T-helper 2 cell treated with Interferon-gamma antibody and Interleukin-4, amounts not matched to agents 5 μg/mL and 100 μg/mL, for 36 hours (primary cell): Measurements from ENCODE around the gene CCDC141.
"Not testable (repeated sequence)": the region's sequence is repeated elsewhere in the genome, so short reads cannot be mapped to it uniquely, and the experiment has no call there.

ENCODE experiments used
- DNase-seq: peaks from one replicate; pipeline ENCODE4 v3.0.0; 2021; ENCODE audit warnings: low spot score
- H3K27ac Mint-ChIP-seq: one replicate; pipeline ENCODE4 v1.8.0; 2021; ENCODE audit warnings: mild to moderate bottlenecking, mixed read lengths
- H3K27me3 Mint-ChIP-seq: one replicate; pipeline ENCODE4 v1.8.0; 2021; ENCODE audit warnings: low read depth, mixed read lengths
- H3K36me3 Mint-ChIP-seq: one replicate; pipeline ENCODE4 v1.8.0; 2021; ENCODE audit warnings: low read depth, mixed read lengths
- H3K4me1 Mint-ChIP-seq: one replicate; pipeline ENCODE4 v1.8.0; 2021; ENCODE audit warnings: low read depth, mixed read lengths
- H3K4me3 Mint-ChIP-seq: one replicate; pipeline ENCODE4 v1.8.0; 2022; ENCODE audit warnings: mild to moderate bottlenecking, moderate library complexity, mixed read lengths
- H3K9me3 Mint-ChIP-seq: one replicate; pipeline ENCODE4 v1.8.0; 2021; ENCODE audit warnings: mixed read lengths

Gene CCDC141

DNA sequence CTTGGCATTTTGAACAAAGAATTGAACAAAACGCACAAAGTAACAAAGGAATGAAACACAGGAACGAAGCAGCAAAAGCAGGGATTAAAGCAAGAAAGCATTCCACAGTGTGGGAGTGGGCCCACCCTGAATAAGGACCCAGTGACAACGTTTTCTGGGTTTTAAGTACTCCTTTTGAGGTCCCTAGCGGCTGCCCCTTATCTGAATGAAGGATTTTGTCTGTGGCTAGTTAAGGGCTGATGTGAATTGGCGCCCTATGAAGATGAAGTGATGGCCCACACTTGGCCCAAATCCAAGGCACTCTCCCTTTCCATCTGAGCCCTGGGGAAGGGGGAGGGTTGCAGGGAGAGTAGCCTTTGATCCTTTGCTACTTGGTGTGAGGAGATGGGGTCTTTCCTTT, 7.8 kb upstream of the CCDC141 start:
- peaks cover 3% of the 10 kb centered on the region for H3K9me3 Mint-ChIP-seq
- H3K4me1 Mint-ChIP-seq, result no peaks in the 10 kb centered on the region
- H3K36me3 Mint-ChIP-seq, result no peaks in the 10 kb centered on the region
- H3K27ac Mint-ChIP-seq, result no peak overlapping the region
- no peaks in the 10 kb centered on the region for H3K27me3 Mint-ChIP-seq
- no peak overlapping the region for H3K4me3 Mint-ChIP-seq
- no peak for DNase-seq

DNA sequence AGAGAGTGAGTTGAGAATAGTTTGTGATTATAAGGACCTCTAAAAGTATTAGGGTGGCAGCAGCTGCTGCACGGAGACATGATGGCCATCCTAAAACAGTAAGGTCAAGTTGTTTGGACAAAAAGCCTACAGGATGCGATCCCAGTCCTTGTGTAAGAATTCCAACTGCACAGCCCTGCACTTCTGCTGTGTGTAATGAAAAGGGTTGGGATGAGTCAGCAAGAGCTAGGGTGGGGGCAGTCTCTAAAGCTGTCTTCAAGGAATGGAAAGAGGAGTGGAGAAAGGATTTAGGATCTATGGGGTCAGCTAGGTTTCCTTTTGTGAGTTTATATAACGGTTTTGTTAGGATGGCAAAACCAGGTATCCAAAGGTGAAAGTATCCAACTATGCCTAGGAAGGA, 3.6 kb upstream of the CCDC141 start:
- DNase-seq, H3K4me3 Mint-ChIP-seq, H3K9me3 Mint-ChIP-seq, H3K36me3 Mint-ChIP-seq, H3K27me3 Mint-ChIP-seq, H3K27ac Mint-ChIP-seq: not testable (repeated sequence)
- peaks cover 24% of the 10 kb centered on the region for H3K4me1 Mint-ChIP-seq

DNA sequence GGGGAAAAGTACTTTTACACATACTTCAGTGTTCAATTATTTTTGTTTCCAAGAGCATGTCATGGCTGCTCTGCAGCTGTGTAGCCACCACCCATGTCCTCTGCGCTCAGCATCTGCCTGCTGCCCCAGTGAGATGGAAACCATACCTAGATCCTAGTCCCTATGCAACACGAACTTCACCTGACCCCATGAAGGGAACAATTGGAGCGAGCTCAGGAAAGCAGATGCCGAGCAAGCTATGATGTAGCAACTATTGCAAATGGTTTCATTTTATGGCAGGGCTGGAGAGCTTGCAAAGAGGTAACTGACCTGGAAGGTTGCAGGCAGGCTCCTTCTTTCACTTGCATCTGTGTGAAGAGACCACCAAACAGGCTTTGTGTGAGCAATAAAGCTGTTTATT, 1.3 kb upstream of the CCDC141 start:
- peaks cover 43% of the 10 kb centered on the region for H3K4me1 Mint-ChIP-seq
- no peak overlapping the region for H3K4me3 Mint-ChIP-seq
- no peaks in the 10 kb centered on the region for H3K9me3 Mint-ChIP-seq
- no peak for DNase-seq
- no peaks in the 10 kb centered on the region for H3K27me3 Mint-ChIP-seq
- H3K27ac Mint-ChIP-seq, result no peak overlapping the region
- peaks cover 11% of the 10 kb centered on the region for H3K36me3 Mint-ChIP-seq

DNA sequence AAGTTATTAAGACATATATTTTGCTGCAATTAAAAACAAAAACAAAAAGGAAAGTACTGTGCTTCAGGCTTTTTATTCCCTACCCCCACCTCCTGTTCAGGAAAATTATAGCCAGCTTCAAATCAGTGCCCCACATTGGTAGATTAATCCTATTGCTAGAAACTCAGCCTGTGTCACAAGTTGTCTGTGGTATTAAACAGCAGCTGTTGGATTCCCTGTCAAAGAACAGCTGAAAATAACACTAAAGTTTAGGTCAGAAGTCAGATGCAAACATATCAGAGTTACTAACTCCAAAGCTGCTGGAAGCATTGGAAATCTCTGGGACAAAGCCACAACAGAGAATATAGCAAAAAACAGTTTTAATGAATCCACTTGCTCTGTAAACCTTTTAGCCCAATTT, 818 bp upstream of the CCDC141 start:
- Mint-ChIP-seq H3K4me3 (peak overlapping the region; percentile 32), H3K4me1 (peaks cover 47% of the 10 kb centered on the region), H3K36me3 (peaks cover 16% of the 10 kb centered on the region)

DNA sequence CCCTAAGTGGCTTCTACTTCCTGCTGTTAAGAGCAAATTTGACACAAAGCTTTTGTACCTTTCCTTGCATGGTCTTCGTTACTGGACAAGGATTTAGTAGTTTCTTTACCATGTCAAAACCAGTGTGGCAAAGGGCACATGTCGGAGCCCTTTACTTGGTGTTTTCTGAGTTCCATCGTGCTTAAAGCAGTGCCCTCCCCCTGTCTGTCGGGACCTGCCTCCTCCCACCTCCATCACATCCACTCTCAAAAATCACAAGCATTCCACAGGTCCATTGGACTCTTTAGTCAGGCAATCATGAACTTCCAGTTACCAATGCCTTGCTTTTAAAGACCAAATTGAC, 763 bp downstream of the CCDC141 start:
- H3K36me3 Mint-ChIP-seq, result peaks cover 27% of the 10 kb centered on the region
- peak overlapping the region; percentile 87 for H3K27ac Mint-ChIP-seq
- H3K4me3 Mint-ChIP-seq, result peak overlapping the region; percentile 90
- peaks cover 56% of the 10 kb centered on the region for H3K4me1 Mint-ChIP-seq
- DNase-seq, result no peak
- no peaks in the 10 kb centered on the region for H3K27me3 Mint-ChIP-seq
- H3K9me3 Mint-ChIP-seq, result peaks cover 14% of the 10 kb centered on the region

More for the DNA sequence above, 818 bp upstream of the CCDC141 start:
- Mint-ChIP-seq H3K27me3 (no peaks in the 10 kb centered on the region), H3K9me3 (peaks cover 5% of the 10 kb centered on the region), H3K27ac (no peak overlapping the region)
- DNase-seq, result no peak

DNA sequence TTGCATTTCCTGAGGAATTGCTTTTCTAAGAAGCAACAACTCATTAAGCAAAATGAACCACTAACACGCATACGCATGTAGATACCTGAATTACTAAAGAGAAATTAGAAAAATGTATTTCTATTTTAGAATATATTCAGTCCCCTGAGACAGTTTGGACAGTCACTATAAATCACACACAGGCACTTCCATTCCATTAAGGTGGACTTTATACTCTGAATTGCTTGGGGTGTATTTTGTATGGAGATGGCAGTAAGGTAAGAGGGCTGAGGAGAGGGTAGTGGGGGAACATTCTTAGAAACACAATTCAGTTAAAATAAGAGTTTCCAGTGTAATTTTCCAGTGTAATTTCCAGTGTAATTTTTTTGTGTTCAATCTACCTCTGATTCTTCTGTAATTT, 1.8 kb downstream of the CCDC141 start:
- peaks cover 36% of the 10 kb centered on the region for H3K36me3 Mint-ChIP-seq
- DNase-seq, result no peak
- no peaks in the 10 kb centered on the region for H3K27me3 Mint-ChIP-seq
- H3K27ac Mint-ChIP-seq, result peak overlapping the region; percentile 60
- H3K4me1 Mint-ChIP-seq, result peaks cover 60% of the 10 kb centered on the region
- peak overlapping the region; percentile 90 for H3K4me3 Mint-ChIP-seq
- peaks cover 24% of the 10 kb centered on the region for H3K9me3 Mint-ChIP-seq

DNA sequence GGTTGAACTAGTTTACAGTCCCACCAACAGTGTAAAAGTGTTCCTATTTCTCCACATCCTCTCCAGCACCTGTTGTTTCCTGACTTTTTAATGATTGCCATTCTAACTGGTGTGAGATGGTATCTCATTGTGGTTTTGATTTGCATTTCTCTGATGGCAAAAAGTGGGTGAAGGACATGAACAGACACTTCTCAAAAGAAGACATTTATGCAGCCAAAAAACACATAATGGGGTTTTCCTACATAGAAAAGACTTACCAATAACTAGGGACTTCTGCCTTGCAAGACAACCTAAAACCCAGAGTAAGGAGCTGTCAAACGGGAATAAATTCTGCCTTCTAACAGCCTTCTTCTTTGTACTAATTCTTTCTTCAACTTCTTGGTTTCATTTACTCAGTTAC, 4.3 kb downstream of the CCDC141 start:
- not testable (repeated sequence) for H3K4me3 Mint-ChIP-seq, H3K27me3 Mint-ChIP-seq, DNase-seq
- Mint-ChIP-seq H3K27ac (peak overlapping the region; percentile 18), H3K4me1 (peaks cover 63% of the 10 kb centered on the region), H3K36me3 (peaks cover 54% of the 10 kb centered on the region), H3K9me3 (peaks cover 39% of the 10 kb centered on the region)

DNA sequence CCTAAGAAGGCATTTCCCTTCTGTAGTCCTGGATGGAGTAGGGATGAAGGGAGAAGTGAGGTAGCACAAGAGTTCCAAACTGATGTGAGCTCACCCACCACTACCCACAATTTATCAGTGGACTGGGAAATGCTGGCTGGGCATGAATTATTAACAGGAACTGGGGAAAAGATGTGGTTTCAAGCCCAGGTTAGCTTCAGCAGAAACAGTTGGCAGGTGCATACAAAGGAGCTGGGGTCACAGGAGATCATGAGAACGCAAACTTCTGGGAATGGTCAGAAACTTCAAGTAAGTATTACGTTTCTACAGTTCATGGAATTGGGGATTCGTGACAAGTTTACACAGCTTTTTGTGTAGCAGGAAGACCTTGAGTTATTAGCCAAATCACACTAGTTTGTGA, 5.4 kb downstream of the CCDC141 start:
- H3K9me3 Mint-ChIP-seq, result peaks cover 39% of the 10 kb centered on the region
- DNase-seq, result no peak
- H3K4me1 Mint-ChIP-seq, result peaks cover 54% of the 10 kb centered on the region
- H3K27me3 Mint-ChIP-seq, result no peaks in the 10 kb centered on the region
- H3K36me3 Mint-ChIP-seq, result peaks cover 55% of the 10 kb centered on the region
- peak overlapping the region; percentile 7 for H3K4me3 Mint-ChIP-seq
- H3K27ac Mint-ChIP-seq, result peak overlapping the region; percentile 29

DNA sequence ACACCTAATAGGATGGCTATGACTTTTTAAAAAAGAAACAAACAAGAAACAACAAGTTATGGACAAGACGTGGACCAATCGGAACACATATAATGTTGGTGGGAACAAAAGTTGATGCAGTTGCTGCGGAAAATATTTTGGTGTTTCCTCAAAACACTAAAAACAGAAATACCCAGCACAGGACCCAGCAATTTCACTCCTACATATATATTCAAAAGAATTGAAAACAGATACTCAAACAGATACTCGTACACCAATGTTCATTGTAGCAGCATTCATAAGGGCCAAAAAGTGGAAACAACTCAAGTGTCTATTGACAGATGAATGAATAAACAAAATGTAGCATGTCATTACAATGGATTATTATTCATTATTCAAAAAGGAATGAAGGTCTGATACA, 12.1 kb downstream of the CCDC141 start:
- Mint-ChIP-seq H3K27ac (no peak overlapping the region), H3K4me1 (peaks cover 22% of the 10 kb centered on the region), H3K36me3 (peaks cover 36% of the 10 kb centered on the region), H3K9me3 (peaks cover 21% of the 10 kb centered on the region), H3K4me3 (no peak overlapping the region), H3K27me3 (no peaks in the 10 kb centered on the region)
- no peak for DNase-seq

DNA sequence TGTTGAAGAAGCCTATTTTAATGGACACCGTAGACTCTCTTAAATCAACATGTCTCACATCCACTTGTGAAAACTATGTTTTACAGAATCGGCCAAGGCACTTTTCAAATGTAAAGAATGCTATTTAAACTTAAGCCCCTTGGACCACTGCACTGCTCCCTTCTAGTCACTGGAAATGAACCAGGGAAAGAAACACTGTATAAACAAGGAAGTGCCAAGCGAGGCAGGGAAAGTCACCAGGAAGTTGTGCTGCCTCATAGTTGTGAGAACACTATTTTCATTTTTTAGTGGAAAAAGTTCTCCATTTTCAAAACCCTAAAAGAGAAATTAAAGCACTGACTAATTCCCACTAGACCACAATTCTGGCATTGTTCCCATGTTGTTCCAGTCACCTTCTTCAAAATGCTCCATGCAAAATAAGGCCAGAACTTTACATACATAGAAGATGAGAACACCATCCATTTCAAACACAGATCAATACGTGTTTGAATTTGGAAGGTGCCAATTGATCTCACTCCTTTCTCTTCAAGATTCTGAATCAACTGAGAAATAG, 13.5 kb downstream of the CCDC141 start:
- Mint-ChIP-seq H3K36me3 (peaks cover 23% of the 10 kb centered on the region), H3K4me1 (peaks cover 28% of the 10 kb centered on the region), H3K27ac (no peak overlapping the region), H3K4me3 (no peak overlapping the region), H3K9me3 (peaks cover 9% of the 10 kb centered on the region), H3K27me3 (no peaks in the 10 kb centered on the region)
- no peak for DNase-seq

DNA sequence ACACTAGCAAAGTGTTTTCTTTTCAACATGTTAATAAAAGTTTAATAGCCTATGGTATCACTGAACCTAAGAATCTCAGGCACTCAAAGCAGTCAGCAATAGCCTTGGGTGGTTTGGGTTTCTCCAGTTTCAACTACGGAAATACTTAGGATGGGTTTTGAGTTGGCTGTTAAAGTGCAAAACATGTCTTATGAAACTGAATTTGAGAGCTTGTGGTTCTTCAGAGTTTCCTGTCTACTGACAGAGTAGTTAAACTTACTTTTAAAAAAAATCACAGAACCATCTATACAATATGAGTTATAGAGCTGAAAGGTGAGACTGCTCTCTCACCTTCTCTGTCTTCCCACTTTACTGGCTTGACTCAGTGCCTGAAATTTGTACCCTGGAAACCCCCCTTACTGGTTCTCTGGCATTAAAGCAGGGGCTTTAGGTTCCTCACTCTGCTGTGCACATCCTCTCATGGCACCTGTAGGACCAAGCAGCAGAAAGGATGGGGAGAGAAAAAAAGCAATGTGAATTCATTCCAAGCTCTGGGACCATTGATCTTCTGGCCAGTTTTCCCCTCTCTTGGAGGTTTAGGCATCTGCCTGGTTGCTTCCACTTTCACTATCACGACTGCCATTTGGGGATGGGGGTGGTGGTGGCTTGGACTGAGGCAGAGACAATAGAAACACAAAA, 18.1 kb downstream of the CCDC141 start:
- Mint-ChIP-seq H3K27me3 (no peaks in the 10 kb centered on the region), H3K27ac (peak overlapping the region; percentile 94), H3K4me1 (peaks cover 25% of the 10 kb centered on the region), H3K9me3 (peaks cover 27% of the 10 kb centered on the region), H3K4me3 (peak overlapping the region; percentile 67), H3K36me3 (peaks cover 30% of the 10 kb centered on the region)
- peak; percentile 42 for DNase-seq

DNA sequence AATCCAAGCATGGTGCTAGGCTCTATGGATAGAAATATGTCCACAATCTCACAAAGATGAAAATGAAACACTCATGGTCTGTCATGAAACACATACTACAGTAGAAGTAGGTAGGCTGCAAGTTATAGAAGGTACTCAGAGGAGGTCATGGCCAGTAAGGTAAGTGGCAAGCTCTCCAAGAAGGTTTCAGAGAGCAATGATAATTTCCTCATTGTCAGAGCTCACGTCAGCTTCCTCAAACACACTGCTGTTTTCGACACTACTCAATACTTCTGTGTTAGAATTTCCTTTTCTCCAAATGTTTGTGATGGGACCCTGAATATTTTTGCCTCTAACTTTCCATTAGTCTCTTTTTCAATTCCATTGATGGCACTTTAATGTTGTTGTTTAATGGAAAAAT, 25.5 kb downstream of the CCDC141 start:
- peaks cover 35% of the 10 kb centered on the region for H3K36me3 Mint-ChIP-seq
- H3K27me3 Mint-ChIP-seq, result no peaks in the 10 kb centered on the region
- H3K4me1 Mint-ChIP-seq, result peaks cover 9% of the 10 kb centered on the region
- H3K9me3 Mint-ChIP-seq, result peaks cover 37% of the 10 kb centered on the region
- no peak overlapping the region for H3K27ac Mint-ChIP-seq
- H3K4me3 Mint-ChIP-seq, result no peak overlapping the region
- DNase-seq, result no peak

DNA sequence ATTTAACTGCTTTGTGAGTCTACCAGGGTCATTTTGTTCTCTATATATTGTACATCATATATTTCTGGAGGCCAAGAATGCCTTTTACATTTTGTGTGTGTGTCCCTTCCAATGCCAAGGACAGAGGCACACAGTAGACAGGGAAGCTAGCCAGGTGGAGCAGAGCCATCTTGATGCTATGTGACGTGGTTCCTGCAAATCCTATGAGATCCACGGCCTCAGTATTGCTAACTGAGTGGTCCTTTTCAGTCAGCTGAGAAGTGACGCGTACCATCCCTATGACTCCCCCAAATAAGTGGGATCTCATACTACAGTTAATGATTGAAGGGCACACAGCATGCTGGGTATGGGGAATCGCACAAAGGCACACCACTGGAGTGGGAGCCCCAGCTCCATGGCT, 27.3 kb downstream of the CCDC141 start:
- Mint-ChIP-seq H3K27me3 (no peaks in the 10 kb centered on the region), H3K27ac (no peak overlapping the region), H3K36me3 (peaks cover 24% of the 10 kb centered on the region), H3K4me1 (peaks cover 15% of the 10 kb centered on the region), H3K4me3 (no peak overlapping the region), H3K9me3 (peaks cover 24% of the 10 kb centered on the region)
- DNase-seq, result no peak

DNA sequence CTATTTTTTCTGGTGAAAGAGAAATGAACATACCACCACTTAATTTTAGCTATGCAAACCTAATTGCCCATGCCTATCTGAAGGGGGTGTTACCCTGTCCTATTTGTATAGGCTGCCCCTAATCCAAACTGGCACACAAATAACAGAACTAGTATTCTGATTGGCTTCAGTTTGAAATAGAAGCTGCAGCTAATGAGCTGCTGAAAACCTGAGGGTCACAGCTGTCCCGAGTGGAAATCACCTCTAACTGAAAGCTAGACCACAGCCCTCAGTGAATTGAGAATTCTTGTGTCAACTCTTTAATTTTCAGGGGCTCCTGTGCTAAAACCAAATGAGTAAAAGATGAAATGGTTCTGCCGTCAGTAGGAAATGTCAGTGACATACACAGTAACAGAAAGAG, 28.7 kb downstream of the CCDC141 start:
- H3K9me3 Mint-ChIP-seq, result peaks cover 13% of the 10 kb centered on the region
- DNase-seq, result no peak
- peaks cover 15% of the 10 kb centered on the region for H3K4me1 Mint-ChIP-seq
- H3K27me3 Mint-ChIP-seq, result no peaks in the 10 kb centered on the region
- no peak overlapping the region for H3K27ac Mint-ChIP-seq
- no peak overlapping the region for H3K4me3 Mint-ChIP-seq
- H3K36me3 Mint-ChIP-seq, result peaks cover 13% of the 10 kb centered on the region
